GM21367 (cell line): Measurements from ENCODE around the gene PGM3.

Experiments
- ATAC-seq: cut with Tn5 transposase; IDR thresholded peaks from one replicate; pipeline ENCODE4 v1.9.1; 2021; ENCODE audit not compliant: unreplicated experiment

PGM3 gene

DNA sequence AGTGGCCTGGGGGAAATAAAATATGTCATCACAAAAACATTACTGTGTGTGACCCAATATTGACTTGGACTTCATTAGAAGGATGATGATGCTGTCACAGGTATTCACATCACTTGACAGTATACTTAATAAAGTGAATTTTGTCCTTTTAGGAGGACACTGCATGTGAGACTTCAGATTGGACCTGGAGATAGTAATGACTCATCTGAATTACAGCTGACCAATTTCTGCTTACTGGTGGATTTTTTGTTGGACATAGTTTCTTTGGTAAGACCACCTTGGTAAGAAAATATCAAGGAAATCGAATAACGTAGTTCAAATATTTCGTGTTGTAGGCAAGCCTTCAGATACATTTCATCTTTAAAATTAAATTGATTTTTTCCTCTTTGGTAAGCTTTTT, 68.5 kb downstream of the PGM3 start:
- ATAC-seq = no peak

DNA sequence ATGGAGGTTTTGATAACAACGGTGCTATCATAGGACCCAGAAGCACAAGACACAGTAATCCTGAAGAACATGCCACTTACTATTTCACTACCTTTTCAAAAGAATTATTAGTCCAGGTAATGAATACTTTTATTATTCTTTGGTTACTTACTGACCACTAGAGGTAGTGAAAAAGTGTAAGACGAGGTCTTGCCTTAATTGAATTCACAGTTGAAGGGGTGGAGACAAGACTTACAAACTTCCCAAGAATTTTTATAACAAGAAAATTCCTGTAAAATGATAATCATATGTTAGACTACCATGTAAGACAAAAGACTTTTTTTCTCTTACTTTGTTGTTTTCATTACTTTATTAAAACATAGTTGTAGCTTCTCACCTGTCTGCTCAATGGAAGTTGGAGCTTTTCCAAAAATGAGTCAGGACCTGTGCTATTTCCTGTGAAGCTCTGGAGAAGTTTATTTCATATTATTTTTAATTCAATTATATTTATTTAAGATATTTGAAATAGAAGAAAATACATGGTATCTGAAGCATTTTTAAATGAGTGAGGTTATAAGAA, 73.2 kb downstream of the PGM3 start:
- ATAC-seq = no peak

DNA sequence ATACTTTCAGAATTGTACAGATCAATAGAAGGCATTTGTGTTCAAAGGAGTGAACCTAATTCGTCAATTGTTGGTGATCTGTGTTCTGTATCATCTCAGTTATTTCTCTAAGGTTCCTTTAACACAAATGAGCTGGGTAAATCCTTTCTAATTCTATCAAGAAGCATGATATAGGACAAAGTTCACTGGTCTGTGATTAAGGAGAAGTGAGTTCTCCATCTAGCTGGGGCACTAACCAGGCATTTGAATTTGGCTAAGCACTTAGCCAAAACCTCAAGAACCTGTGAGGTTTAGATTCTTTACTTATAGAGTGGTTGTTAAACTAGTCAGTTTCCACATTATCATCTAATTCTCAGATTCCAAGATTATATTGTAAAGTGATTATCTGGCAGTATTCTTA, 75.3 kb downstream of the PGM3 start:
- no peak for ATAC-seq
